ENCODE results near the gene PLA2G6.
A peak's percentile ranks its signal among the peaks of the same experiment; 100 is the strongest.
"Not testable (repeated sequence)": the region's sequence is repeated elsewhere in the genome, so short reads cannot be mapped to it uniquely, and the experiment has no call there.

The PLA2G6 gene

DNA sequence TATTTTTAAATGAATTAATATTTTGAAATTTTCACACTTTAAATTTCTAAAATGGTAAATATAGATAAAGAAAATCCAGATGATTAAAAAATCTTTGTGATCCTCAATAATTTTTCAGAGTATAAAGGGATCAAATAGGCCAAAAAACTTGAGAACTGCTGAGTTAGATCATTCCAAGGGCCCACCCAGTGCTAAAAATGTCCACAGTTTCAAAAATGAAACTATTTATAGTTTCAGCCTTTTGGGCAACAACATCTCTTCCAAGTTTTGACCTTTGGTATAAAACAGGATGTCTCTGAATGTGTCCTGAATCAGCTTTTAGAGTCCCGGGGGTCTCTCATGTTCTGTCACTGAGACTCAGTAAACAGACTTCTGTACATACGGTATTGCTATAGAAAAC is 50.2 kb downstream of the PLA2G6 start:
- H3K27ac Mint-ChIP-seq, result no peak overlapping the region
- H3K4me3 Mint-ChIP-seq, result no peak overlapping the region
- no peaks in the 10 kb centered on the region for H3K4me1 Mint-ChIP-seq
- H3K9me3 Mint-ChIP-seq, result no peaks in the 10 kb centered on the region
- ATAC-seq (replicated peaks) (no peak), DNase-seq (no peak)
- peaks cover 36 to 43% of the 10 kb centered on the region in 2 donors for H3K36me3 Mint-ChIP-seq
- H3K27me3 Mint-ChIP-seq, result no peaks in the 10 kb centered on the region

DNA sequence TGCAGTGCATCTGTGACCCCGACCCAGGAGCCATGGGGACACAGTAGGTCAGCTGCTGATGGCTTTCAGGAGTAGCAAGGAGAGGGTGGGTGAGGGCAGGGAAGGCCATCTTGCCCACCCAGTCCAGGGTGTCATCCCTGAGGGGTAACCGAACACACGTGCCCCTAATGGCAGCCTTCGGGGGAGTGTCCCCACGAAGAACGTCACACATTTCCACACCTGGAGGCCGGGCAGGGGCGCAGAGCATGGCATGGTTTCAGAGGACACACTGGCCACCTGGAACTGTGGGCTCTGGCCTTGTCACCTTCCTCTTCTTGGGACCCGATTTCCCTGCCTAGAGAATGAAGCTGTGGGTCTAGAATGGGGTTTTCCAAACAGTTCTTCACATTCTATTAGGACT is 51.8 kb downstream of the PLA2G6 start:
- H3K4me3 Mint-ChIP-seq, result no peak overlapping the region
- no peak overlapping the region for H3K27ac Mint-ChIP-seq
- no peaks in the 10 kb centered on the region for H3K27me3 Mint-ChIP-seq
- no peak for ATAC-seq (replicated peaks)
- peaks cover 32 to 36% of the 10 kb centered on the region in 2 donors for H3K36me3 Mint-ChIP-seq
- no peak for DNase-seq
- H3K4me1 Mint-ChIP-seq, result no peaks in the 10 kb centered on the region
- H3K9me3 Mint-ChIP-seq, result no peaks in the 10 kb centered on the region

DNA sequence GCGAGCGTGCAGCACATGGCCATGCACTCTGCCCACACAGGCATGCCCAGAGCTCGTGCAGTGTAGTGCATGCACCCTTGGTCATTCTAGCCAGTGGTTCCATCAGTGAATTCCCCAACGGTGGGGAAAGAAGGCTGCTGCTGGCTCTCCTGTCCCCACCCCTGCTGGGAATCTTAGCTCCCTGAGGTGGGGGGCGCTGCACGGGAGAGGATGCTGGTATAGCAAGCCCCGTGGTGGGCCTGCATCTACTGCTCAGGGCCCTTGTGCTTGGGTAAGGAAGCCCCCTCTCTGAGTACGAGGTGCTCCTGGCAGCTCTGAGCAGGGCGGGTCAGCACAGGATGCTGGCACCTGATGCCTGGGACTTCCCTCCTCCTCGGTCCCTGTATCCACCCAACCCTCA is 52.6 kb downstream of the PLA2G6 start:
- no peaks in the 10 kb centered on the region for H3K9me3 Mint-ChIP-seq
- ATAC-seq (replicated peaks), result no peak

DNA sequence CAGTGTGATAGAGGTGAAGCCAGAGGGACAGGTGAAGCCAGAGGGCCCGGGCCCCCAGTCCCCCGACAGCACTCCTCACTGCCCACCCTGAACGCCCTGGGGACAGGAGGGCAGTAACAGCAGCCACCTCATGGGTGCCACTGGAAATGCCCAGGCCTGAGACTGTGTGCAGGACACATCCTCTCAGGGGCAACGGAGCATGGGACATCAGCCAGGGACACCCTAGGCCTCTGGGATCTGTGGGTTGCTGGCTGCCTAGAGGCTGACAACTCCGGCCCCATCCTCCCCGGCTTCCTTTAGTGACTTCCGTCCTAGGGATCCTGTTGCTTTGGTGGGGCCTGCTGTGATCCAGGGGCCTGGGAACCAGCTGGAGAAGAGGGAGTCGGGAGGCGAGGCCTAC is 53.8 kb downstream of the PLA2G6 start:
- Mint-ChIP-seq H3K4me3 (no peak overlapping the region), H3K9me3 (no peaks in the 10 kb centered on the region), H3K36me3 (peaks cover 25 to 36% of the 10 kb centered on the region in 2 donors), H3K4me1 (peaks cover 0 to 1% of the 10 kb centered on the region in 2 donors), H3K27me3 (no peaks in the 10 kb centered on the region), H3K27ac (no peak overlapping the region)
- no peak for ATAC-seq (replicated peaks)
- no peak for DNase-seq

More for the DNA sequence above, 52.6 kb downstream of the PLA2G6 start:
- Mint-ChIP-seq H3K27ac (no peak overlapping the region), H3K4me1 (no peaks in the 10 kb centered on the region), H3K36me3 (peaks cover 31 to 36% of the 10 kb centered on the region in 2 donors), H3K27me3 (no peaks in the 10 kb centered on the region), H3K4me3 (no peak overlapping the region)
- DNase-seq, result no peak

DNA sequence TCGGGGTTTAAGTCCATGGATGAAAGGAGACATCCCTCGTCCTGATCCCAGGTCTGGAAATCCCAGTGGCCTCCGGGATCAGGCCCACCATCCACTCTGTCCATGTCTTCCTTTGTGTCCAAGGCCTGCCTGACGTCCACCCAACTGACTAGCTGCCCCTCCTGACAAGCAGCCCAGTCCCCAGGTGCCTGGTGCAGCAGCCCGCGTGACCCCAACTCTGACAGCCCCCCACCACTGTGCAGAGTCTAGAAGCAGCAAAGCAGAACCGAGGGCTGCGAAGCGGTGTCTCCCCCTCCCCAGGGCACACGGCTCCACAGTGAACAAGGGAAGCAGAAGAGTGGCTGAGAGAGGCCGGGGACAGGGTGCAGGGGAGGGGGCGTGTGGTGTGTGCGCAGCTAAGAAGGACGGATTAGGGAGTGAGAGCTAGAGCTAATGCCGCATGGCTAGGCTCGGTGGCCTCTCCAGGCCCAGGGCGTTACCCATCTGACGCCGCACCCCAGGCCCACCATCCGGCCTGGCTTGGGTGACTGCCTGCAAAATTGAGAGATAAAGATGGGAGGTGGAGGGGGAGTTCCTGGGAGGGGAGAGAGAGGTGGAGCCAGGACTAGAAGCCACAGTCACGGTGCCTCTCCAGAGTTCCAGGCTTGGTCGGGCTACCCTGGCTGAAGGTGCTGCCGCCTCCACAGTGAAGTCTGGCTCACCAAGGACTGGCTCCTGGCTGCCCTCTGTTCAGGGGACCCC is 54.5 kb downstream of the PLA2G6 start:
- H3K4me3 Mint-ChIP-seq, result no peak overlapping the region

DNA sequence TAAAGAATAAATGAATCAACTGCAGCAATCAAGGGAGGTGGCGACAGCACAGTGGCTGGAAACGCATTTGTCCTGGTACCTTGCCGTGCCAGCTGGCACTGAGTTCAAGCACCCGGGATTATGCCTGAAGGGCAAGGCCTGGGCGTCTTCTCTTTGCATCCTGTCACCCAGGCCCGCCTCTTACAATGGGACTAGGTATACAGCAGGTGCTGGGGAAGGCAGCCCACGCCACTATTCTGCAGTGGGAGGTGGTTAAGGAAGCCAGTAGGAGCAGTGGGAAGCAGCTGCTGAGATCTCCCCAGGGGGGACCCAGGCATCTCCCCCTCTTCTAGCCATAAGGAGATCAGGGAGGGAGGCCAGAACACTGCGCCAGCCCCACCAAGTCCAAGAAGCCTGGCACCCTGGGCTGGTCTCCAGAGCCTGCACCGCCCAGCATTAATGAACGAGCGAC is 55.9 kb downstream of the PLA2G6 start:
- no peak for DNase-seq
- Mint-ChIP-seq H3K27me3 (no peaks in the 10 kb centered on the region), H3K4me1 (peaks cover 0 to 2% of the 10 kb centered on the region in 2 donors), H3K27ac (no peak overlapping the region), H3K4me3 (no peak overlapping the region), H3K9me3 (no peaks in the 10 kb centered on the region), H3K36me3 (peaks cover 19 to 24% of the 10 kb centered on the region in 2 donors)
- ATAC-seq (replicated peaks), result no peak

More for the DNA sequence above, 54.5 kb downstream of the PLA2G6 start:
- no peaks in the 10 kb centered on the region for H3K9me3 Mint-ChIP-seq
- peaks cover 20 to 30% of the 10 kb centered on the region in 2 donors for H3K36me3 Mint-ChIP-seq
- no peak for ATAC-seq (replicated peaks)
- peaks cover 0 to 2% of the 10 kb centered on the region in 2 donors for H3K4me1 Mint-ChIP-seq
- H3K27ac Mint-ChIP-seq, result peak overlapping the region; percentile 27
- DNase-seq, result no peak
- H3K27me3 Mint-ChIP-seq, result no peaks in the 10 kb centered on the region

DNA sequence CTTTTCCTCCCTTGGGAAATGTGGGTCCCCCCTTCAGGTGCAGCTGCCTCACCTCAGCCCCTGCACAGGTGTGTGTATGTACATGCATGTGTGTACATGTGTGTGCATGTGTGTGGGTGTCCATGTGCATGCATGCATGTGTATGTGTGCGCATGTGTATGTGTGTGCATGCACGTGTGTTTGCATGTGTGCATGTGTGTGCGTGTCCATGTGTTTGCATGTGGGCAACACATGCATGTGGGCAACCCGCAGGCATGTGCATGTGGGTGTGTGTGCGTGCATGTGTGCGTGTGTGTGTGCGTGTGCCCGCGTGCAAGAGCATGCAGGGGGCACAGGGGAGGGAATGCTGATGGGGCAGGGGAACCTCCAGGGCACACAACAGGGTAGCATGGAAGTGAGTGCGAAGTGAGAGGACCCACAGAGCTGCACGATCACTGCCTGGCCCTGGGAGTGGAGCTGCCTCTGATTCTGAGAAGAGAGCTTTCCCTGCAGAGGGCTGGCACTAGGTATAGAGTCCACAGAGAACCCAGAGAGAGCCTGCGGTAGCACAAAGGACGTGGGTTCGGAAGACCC is 56.5 kb downstream of the PLA2G6 start:
- Mint-ChIP-seq H3K4me3 (no peak overlapping the region), H3K27ac (peak overlapping the region; percentile 25), H3K36me3 (peaks cover 22 to 24% of the 10 kb centered on the region in 2 donors), H3K27me3 (no peaks in the 10 kb centered on the region), H3K4me1 (peaks cover 0 to 2% of the 10 kb centered on the region in 2 donors), H3K9me3 (no peaks in the 10 kb centered on the region)
- no peak for ATAC-seq (replicated peaks)
- DNase-seq, result no peak

DNA sequence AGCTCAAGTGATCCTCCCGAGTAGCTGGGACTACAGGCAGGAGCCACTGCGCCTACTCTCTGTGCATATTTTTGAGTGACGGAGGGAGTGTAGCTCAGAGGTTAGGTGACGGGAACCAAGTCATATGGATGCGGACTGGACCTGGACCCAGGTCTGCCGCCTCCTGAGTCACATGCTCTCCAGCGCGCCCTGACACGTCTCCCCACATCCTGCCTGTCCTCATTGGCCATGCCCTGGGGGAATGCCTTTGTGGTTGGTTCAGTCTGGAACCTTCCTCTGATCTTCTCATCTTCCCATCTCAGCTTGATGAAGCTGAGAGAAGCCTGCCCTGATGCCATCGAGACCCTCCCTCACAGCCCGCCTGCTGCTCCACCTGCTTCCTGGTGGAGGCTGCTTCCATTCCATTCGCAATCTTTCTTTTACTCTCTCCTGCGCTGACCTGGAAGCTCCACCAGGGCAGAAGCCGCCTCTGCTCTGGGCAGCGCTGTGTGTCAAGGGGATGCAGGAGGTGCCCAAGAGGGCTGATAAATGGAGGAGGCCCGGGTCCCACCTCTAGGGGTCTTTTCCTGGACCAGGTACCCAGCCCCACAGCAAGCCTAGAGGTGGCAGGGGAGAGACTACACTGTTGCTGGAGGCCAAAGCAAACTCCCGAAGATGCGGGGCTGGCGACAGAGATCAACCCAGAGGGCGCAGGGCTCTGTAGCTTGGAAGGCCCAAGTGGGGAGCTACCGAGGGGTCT is 57.2 kb downstream of the PLA2G6 start:
- Mint-ChIP-seq H3K27ac (no peak overlapping the region), H3K27me3 (no peaks in the 10 kb centered on the region), H3K9me3 (no peaks in the 10 kb centered on the region), H3K4me3 (no peak overlapping the region), H3K4me1 (peaks cover 0 to 2% of the 10 kb centered on the region in 2 donors), H3K36me3 (peaks cover 24% of the 10 kb centered on the region in 2 donors)
- ATAC-seq (replicated peaks) (no peak), DNase-seq (no peak)

DNA sequence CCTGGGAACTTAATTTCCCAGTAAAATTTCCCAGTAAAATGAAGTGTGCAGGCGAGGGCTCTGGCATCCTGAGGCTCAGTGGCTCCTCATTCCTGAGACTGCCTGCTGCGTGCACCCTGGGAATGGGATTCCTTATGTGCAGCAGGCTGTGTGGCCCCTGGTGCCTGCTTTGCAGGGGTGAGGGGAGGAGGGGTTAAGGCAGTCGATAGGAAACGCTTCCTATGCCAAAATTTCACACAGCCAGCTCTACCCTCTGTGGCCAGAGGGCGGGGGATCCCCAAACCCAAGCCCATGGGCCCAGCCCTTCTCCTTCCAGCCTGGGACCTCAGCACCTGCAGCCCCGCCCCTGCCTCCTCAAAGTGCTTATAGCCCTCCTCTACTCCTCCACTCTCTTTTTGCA is 59.0 kb downstream of the PLA2G6 start:
- Mint-ChIP-seq H3K36me3 (peaks cover 21 to 22% of the 10 kb centered on the region in 2 donors), H3K27ac (no peak overlapping the region), H3K4me1 (peaks cover 0 to 2% of the 10 kb centered on the region in 2 donors), H3K4me3 (no peak overlapping the region), H3K27me3 (no peaks in the 10 kb centered on the region), H3K9me3 (no peaks in the 10 kb centered on the region)
- ATAC-seq (replicated peaks) (no peak), DNase-seq (no peak)

DNA sequence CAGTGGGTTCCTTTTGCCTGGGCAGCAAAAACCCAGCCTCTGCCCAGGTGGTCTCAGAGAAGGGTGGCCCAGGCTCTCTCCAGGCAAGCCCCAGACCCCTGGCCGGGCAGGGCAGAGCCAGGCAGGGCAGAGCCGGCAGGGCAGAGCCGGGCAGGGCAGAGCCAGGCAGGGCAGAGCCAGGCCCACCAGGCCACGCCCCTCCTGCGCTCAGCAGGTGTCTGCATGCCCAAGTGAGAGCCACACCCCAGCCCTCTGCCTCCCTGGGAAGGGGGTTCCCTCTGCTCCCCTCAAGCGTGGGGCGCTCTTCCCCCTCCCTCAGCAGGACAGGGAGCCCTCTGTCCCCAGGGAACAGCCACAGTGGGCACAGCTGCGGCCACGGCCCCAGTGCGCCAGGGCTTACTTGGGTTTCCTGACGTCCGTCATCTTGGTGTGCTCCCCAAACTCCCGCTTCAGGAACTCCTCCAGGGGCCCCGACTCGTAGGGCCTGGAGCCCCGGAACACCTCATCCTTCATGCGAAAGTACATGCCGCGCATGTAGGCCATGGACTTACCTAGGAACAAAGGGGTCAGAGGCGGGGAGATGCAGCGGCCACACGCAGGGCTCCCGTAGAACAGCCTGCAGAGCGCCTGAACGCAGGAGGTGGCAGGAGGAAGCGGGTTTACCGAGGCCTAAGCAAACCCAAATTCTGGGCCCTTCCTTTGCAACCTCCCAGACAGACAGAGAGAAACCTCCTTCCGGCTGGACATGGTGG is 61.1 kb downstream of the PLA2G6 start:
- no peak overlapping the region for H3K4me3 Mint-ChIP-seq
- ATAC-seq (replicated peaks) (no peak), DNase-seq (no peak)
- H3K4me1 Mint-ChIP-seq, result peaks cover 0 to 2% of the 10 kb centered on the region in 2 donors
- no peaks in the 10 kb centered on the region for H3K9me3 Mint-ChIP-seq
- peaks cover 5 to 12% of the 10 kb centered on the region in 2 donors for H3K36me3 Mint-ChIP-seq
- no peaks in the 10 kb centered on the region for H3K27me3 Mint-ChIP-seq
- peak overlapping the region; percentile 34 for H3K27ac Mint-ChIP-seq

DNA sequence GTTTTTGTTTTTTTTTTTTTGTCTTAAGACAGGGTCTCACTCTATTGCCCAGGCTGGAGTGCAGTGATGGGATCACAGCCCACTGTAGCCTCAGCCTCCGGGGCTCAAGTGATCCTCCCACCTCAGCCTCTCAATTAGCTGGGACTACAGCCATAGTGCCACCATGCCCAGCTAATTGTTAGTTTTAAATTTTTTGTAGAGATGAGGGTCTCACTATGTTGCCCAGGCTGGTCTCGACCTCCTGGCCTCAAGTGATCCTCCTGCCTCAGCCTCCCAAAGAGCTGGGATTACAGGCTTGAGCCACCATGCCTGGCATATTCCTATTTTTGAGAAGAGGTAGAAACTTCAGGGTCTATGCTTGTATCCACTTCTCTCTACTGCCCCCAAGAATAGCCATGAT is 62.9 kb downstream of the PLA2G6 start:
- DNase-seq; H3K4me3 Mint-ChIP-seq; H3K27me3 Mint-ChIP-seq; H3K9me3 Mint-ChIP-seq; ATAC-seq (replicated peaks); H3K27ac Mint-ChIP-seq: not testable (repeated sequence)
- H3K36me3 Mint-ChIP-seq, result peaks cover 11 to 17% of the 10 kb centered on the region in 2 donors
- H3K4me1 Mint-ChIP-seq, result peaks cover 5 to 13% of the 10 kb centered on the region in 2 donors

DNA sequence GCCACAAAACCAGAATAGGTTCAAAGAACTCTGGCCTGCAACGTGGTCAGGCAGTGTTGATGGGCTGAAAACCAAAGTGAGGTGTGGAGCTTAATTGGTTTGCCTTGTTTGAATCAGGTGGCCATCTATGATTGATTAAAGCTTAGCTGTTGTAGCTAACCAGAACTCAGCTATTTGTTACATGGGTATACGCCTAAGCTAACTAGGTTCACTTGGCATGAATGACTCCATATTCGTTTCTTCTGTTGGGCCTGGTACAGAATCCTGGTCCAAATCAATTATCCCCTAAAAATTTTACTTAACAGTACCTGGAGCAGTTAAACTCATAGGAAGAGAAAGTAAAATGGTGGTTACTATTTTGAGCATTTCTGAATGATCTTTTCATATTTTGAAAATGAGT is 63.4 kb downstream of the PLA2G6 start:
- Mint-ChIP-seq H3K4me3 (no peak overlapping the region), H3K36me3 (peaks cover 15 to 18% of the 10 kb centered on the region in 2 donors)
- ATAC-seq (replicated peaks), result no peak

DNA sequence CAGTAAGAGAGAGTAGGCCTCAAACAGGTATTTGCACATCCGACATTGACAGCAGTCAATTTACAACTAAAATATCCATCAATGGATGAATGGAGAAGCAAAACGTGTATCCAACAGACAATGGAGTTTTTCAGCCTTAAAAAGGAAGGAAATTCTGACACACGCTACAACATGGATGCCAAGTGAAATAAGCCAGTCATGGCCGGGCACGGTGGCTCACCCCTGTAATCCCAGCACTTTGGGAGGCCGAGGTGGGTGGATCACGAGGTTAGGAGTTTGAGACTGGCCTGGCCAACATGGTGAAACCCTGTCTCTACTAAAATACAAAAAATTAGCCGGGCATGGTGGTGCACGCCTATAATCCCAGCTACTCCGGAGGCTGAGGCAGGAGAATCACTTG is 64.1 kb downstream of the PLA2G6 start:
- H3K4me3 Mint-ChIP-seq; H3K27ac Mint-ChIP-seq; H3K9me3 Mint-ChIP-seq; ATAC-seq (replicated peaks); DNase-seq; H3K27me3 Mint-ChIP-seq: not testable (repeated sequence)
- peaks cover 18 to 21% of the 10 kb centered on the region in 2 donors for H3K36me3 Mint-ChIP-seq
- H3K4me1 Mint-ChIP-seq, result peaks cover 3 to 13% of the 10 kb centered on the region in 2 donors

More for the DNA sequence above, 63.4 kb downstream of the PLA2G6 start:
- peaks cover 5 to 13% of the 10 kb centered on the region in 2 donors for H3K4me1 Mint-ChIP-seq
- no peak overlapping the region for H3K27ac Mint-ChIP-seq
- DNase-seq, result no peak
- H3K27me3 Mint-ChIP-seq, result no peaks in the 10 kb centered on the region
- H3K9me3 Mint-ChIP-seq, result no peaks in the 10 kb centered on the region

All from stimulated activated naive B cell treated with anti-CD40 and anti-IgM and Interleukin-4, amounts not matched to agents 10 μg/mL and 1 μg/mL and 100 μg/mL, for 72 hours (primary cell).